GM18907 (cell line): Measurements from ENCODE around the gene ARNT2.

Experiments
- ATAC-seq: cut with Tn5 transposase; IDR thresholded peaks from one replicate; pipeline ENCODE4 v1.9.1; 2021; ENCODE audit warnings: mild to moderate bottlenecking, moderate library complexity; ENCODE audit not compliant: unreplicated experiment

The ARNT2 gene

GRCh38 chr15:80587816-80588456 is 183.8 kb downstream of the ARNT2 start:
- no peak for ATAC-seq

- ATAC-seq, result no peak
Observed at GRCh38 chr15:80588801-80589200, 184.6 kb downstream of the ARNT2 start.

- no peak for ATAC-seq
Observed at GRCh38 chr15:80590761-80591355, 186.7 kb downstream of the ARNT2 start.

GRCh38 chr15:80591471-80591870 is 187.3 kb downstream of the ARNT2 start:
- no peak for ATAC-seq

GRCh38 chr15:80591938-80592825 is 188.0 kb downstream of the ARNT2 start:
- no peak for ATAC-seq

- no peak for ATAC-seq
Observed at GRCh38 chr15:80593486-80594030, 189.4 kb downstream of the ARNT2 start.

GRCh38 chr15:80594091-80594889 is 190.1 kb downstream of the ARNT2 start:
- no peak for ATAC-seq

- no peak for ATAC-seq
Observed at GRCh38 chr15:80595396-80595795, 191.2 kb downstream of the ARNT2 start.

GRCh38 chr15:80596521-80596976 is 192.4 kb downstream of the ARNT2 start:
- no peak for ATAC-seq

- no peak for ATAC-seq
Observed at GRCh38 chr15:80597076-80597475, 192.9 kb downstream of the ARNT2 start.

- no peak for ATAC-seq
Observed at GRCh38 chr15:80599359-80599758, 195.2 kb downstream of the ARNT2 start.

GRCh38 chr15:80600626-80601025 is 196.4 kb downstream of the ARNT2 start:
- ATAC-seq, result no peak

GRCh38 chr15:80601256-80601655 is 197.1 kb downstream of the ARNT2 start:
- no peak for ATAC-seq

GRCh38 chr15:80604583-80605575 is 200.7 kb downstream of the ARNT2 start:
- ATAC-seq, result no peak

- ATAC-seq, result no peak
Observed at GRCh38 chr15:80605591-80606150, 201.5 kb downstream of the ARNT2 start.

- no peak for ATAC-seq
Observed at GRCh38 chr15:80606511-80607071, 202.4 kb downstream of the ARNT2 start.

- ATAC-seq, result no peak
Observed at GRCh38 chr15:80607287-80607980, 203.3 kb downstream of the ARNT2 start.

- no peak for ATAC-seq
Observed at GRCh38 chr15:80608688-80609087, 204.5 kb downstream of the ARNT2 start.
